Gastrocnemius medialis (tissue), 4 donors: ENCODE results near the gene MTAP. TPM values are rescaled to one million over a fixed set of nuclear protein-coding genes. Genes with fewer than 3 reads are reported as not detected.

Source experiments
- ATAC-seq, 2 donors: fragments of 150-250 bp; one replicate each; pipeline ENCODE4 v1.9.1; 2016
- DNase-seq, 2 donors: peaks; one replicate each; pipeline ENCODE4 v3.0.0-alpha.2; 2019
- H3K27ac ChIP-seq, 4 donors: fragments of 200-600 bp; sonication (generic); 1 replicate in 1 of 4; 2 replicates in 3 of 4; pipeline ENCODE4 v1.5.1; 2016 to 2018; ENCODE audit warnings: mild to moderate bottlenecking in 2 of 4, moderate library complexity in 1 of 4
- H3K27me3 ChIP-seq, 3 donors: fragments of 200-600 bp; sonication (generic) in 2 of 3; 1 replicate in 1 of 3; 2 replicates in 2 of 3; pipeline versions ENCODE4 v1.5.1 to v1.6.0; 2016 to 2019; ENCODE audit warnings: mild to moderate bottlenecking in 1 of 3, moderate library complexity in 1 of 3
- H3K36me3 ChIP-seq, 2 donors: fragments of 200-600 bp; sonication (generic) in 1 of 2; one replicate each; pipeline ENCODE4 v1.5.1; 2017 to 2018
- H3K4me1 ChIP-seq, 2 donors: fragments of 200-600 bp; sonication (generic) in 1 of 2; one replicate each; pipeline ENCODE4 v1.5.1; 2016 to 2017; ENCODE audit warnings: mild to moderate bottlenecking in 2 of 2
- H3K4me3 ChIP-seq, 4 donors: fragments of 200-600 bp; sonication (generic) in 3 of 4; 1 replicate in 1 of 4; 2 replicates in 3 of 4; pipeline ENCODE4 v1.5.1; 2016 to 2019; ENCODE audit warnings: mild to moderate bottlenecking in 2 of 4
- H3K9me3 ChIP-seq, 3 donors: fragments of 200-600 bp; sonication (generic) in 2 of 3; 1 replicate in 1 of 3; 2 replicates in 2 of 3; pipeline ENCODE4 v1.5.1; 2016 to 2019
- POLR2A ChIP-seq, 2 donors: fragments of 450-650 bp; IDR thresholded peaks; one replicate each; pipeline ENCODE4 v1.6.1; 2017; ENCODE audit warnings: antibody characterized with exemption in 2 of 2, mild to moderate bottlenecking in 2 of 2, moderate library complexity in 2 of 2
- in situ Hi-C, 4 donors: fragments of 200-750 bp; cut with MboI; loops; one replicate each; pipeline versions ENCODE4 v1.15.0 to v1.8.0; 2017; ENCODE audit warnings: low sequenced_read_pairs in 4 of 4
- intact Hi-C: fragments of 100-400 bp; cut with DNase I; formaldehyde crosslinking; loops from one replicate; pipeline ENCODE4 v1.15.1; 2023; ENCODE audit warnings: low total_unique reads
- total RNA-seq, 4 donors: library from RNA; depleted of rRNA; stranded (reverse); fragments of >200 nt; gene quantifications; one replicate each; pipeline versions ENCODE4 v1.1.0 to v1.2.3, GENCODE V29; 2016
- TF ChIP-seq, protein P1 (sequence below), 5 experiments: fragments of 450-650 bp in 3 of 5; fragments of 200-600 bp in 2 of 5; sonication (generic) in 2 of 5; IDR thresholded peaks in 4 of 5; conservative IDR thresholded peaks in 1 of 5; 1 replicate in 4 of 5; 2 replicates in 1 of 5; pipeline ENCODE4 v1.5.1; 2016 to 2019; ENCODE audit warnings: antibody characterized with exemption in 5 of 5, mild to moderate bottlenecking in 3 of 5, moderate library complexity in 3 of 5

The MTAP gene
- total RNA-seq, 4 donors from 2014 or later, result 6.2 to 11.0 (median 9.4) TPM

DNA sequence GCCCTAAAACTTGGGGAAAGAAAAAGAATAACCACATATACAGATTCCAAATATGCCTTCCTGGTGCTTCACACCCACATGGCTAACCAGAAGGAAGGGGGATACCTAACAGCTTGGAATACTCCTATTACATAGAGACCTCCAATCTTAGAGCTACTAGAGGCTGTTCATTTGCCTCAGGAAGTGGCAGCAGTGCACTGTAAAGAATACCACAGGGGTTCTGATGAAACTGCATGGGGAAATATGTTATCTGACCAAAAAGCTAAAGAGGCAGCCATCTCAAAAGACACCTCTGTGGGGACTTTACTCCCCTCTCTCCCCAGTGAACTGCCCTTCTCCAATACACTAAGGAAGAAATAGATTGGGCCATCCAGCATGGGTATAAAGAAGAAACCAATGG, 125.3 kb downstream of the MTAP start:
- no peak for ATAC-seq
- H3K9me3 ChIP-seq, result no peaks in the 10 kb centered on the region
- no peak overlapping the region for H3K4me3 ChIP-seq
- TF ChIP-seq, protein P1, sequence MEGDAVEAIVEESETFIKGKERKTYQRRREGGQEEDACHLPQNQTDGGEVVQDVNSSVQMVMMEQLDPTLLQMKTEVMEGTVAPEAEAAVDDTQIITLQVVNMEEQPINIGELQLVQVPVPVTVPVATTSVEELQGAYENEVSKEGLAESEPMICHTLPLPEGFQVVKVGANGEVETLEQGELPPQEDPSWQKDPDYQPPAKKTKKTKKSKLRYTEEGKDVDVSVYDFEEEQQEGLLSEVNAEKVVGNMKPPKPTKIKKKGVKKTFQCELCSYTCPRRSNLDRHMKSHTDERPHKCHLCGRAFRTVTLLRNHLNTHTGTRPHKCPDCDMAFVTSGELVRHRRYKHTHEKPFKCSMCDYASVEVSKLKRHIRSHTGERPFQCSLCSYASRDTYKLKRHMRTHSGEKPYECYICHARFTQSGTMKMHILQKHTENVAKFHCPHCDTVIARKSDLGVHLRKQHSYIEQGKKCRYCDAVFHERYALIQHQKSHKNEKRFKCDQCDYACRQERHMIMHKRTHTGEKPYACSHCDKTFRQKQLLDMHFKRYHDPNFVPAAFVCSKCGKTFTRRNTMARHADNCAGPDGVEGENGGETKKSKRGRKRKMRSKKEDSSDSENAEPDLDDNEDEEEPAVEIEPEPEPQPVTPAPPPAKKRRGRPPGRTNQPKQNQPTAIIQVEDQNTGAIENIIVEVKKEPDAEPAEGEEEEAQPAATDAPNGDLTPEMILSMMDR (IDR thresholded peaks at IDR 0.05 in 4 of 5, conservative IDR thresholded peaks at IDR 0.05 in 1 of 5), result no peak
- no peak for TF ChIP-seq POLR2A (IDR thresholded peaks at IDR 0.05)
- no peaks in the 10 kb centered on the region for H3K4me1 ChIP-seq
- intact Hi-C loops, result no loop called here
- in situ Hi-C loops, result no loop called here
- H3K36me3 ChIP-seq, result peaks cover 0 to 6% of the 10 kb centered on the region in 2 donors
- H3K27me3 ChIP-seq, result no peaks in the 10 kb centered on the region
- H3K27ac ChIP-seq, result no peak overlapping the region
- DNase-seq, result no peak

DNA sequence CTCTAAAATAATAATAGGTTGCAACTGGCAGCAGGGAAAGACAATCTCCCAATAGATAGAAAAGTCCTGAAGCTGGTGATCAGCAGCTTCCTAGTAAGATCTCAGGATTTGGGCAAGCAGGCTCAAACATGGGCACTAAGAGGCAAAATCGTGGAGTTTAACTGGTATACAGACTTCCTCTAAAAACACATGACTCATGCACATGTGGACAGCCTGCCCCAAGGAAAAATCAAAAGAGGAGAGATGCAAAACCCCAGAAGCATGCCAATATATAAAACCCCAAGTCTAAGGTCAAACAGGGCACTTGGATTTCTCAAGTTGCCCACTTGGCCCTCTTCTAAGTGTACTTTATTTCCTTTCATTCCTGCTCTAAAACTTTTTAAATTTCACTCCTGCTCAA, 129.0 kb downstream of the MTAP start:
- ATAC-seq (no peak), DNase-seq (no peak)
- in situ Hi-C loops (no loop called here), intact Hi-C loops (no loop called here)
- Histone ChIP-seq H3K36me3 (peaks cover 0 to 6% of the 10 kb centered on the region in 2 donors), H3K4me1 (no peaks in the 10 kb centered on the region), H3K27me3 (no peaks in the 10 kb centered on the region), H3K9me3 (no peaks in the 10 kb centered on the region), H3K4me3 (no peak overlapping the region), H3K27ac (no peak overlapping the region)
- TF ChIP-seq POLR2A (IDR thresholded peaks at IDR 0.05), result no peak
- TF ChIP-seq, protein P1 (IDR thresholded peaks at IDR 0.05 in 4 of 5, conservative IDR thresholded peaks at IDR 0.05 in 1 of 5), result no peak

DNA sequence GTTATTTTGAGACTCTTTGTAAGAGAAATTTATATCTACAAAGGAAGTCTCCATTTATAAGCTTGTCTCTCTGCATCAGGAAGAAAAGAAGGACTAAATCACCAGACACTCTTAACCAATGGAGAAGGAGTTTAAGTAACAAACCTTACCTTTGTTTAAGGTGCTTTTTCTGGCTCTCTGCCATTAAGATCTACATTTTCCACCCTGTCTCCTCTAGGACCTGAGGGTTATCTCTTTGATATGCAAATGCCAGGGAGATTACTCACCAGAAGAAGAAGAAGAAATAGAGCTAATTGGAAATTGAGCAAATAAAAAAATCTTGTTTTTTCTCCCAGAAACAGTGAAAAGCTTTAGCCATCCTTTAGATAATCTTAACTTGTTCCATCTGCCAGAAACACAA, 130.8 kb downstream of the MTAP start:
- ATAC-seq (no peak), DNase-seq (no peak)
- in situ Hi-C loops (no loop called here), intact Hi-C loops (no loop called here)
- no peak for TF ChIP-seq POLR2A (IDR thresholded peaks at IDR 0.05)
- TF ChIP-seq, protein P1 (IDR thresholded peaks at IDR 0.05 in 4 of 5, conservative IDR thresholded peaks at IDR 0.05 in 1 of 5), result no peak
- Histone ChIP-seq H3K4me3 (no peak overlapping the region), H3K4me1 (no peaks in the 10 kb centered on the region), H3K27ac (no peak overlapping the region), H3K36me3 (peaks cover 0 to 6% of the 10 kb centered on the region in 2 donors), H3K9me3 (no peaks in the 10 kb centered on the region), H3K27me3 (no peaks in the 10 kb centered on the region)

DNA sequence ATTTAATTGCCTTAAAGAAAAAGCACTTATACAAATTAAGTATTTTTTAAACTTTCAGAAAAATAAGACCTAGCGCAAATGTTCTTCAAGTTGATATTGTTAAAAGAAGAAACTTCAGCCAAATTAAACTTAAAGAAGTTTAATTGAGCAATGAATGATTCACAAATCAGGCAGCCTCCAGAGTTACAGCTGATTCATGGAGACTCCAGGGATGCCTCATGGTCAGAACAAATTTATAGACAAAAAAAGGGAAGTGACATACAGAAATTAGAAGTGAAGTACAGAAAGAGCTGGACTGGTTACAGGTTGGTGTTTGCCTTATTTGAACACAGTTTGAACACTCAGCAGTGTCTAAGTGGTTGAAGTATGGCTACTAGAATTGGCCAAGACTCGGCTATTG, 131.4 kb downstream of the MTAP start:
- Histone ChIP-seq H3K36me3 (peaks cover 0 to 6% of the 10 kb centered on the region in 2 donors), H3K27ac (no peak overlapping the region), H3K4me3 (no peak overlapping the region), H3K27me3 (no peaks in the 10 kb centered on the region), H3K9me3 (no peaks in the 10 kb centered on the region), H3K4me1 (no peaks in the 10 kb centered on the region)
- TF ChIP-seq, protein P1 (IDR thresholded peaks at IDR 0.05 in 4 of 5, conservative IDR thresholded peaks at IDR 0.05 in 1 of 5), result no peak
- no peak for TF ChIP-seq POLR2A (IDR thresholded peaks at IDR 0.05)
- in situ Hi-C loops (no loop called here), intact Hi-C loops (no loop called here)
- ATAC-seq (no peak), DNase-seq (no peak)

DNA sequence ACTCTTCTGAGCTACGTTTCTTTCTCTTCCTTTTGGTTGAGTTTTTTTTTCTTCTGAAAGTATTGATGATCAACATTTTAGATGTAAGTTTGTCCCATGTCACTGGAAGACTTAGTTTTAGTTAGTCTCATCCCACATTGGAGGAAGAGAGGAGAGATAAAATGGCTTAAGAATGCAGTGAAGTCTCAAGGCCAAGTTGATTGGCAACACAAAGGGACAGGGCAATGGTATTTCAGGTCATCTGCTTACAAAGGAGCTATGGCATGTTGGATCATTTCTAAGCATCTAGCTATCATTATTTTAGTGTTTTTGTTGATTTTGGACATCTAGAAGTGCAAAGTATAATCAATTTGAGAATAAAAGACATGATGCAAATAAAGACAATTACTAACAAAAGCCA, 133.2 kb downstream of the MTAP start:
- H3K4me3 ChIP-seq, result no peak overlapping the region
- no peaks in the 10 kb centered on the region for H3K27me3 ChIP-seq
- TF ChIP-seq POLR2A (IDR thresholded peaks at IDR 0.05), result no peak
- TF ChIP-seq, protein P1 (IDR thresholded peaks at IDR 0.05 in 4 of 5, conservative IDR thresholded peaks at IDR 0.05 in 1 of 5), result no peak
- DNase-seq (no peak), ATAC-seq (no peak)
- in situ Hi-C loops, result no loop called here
- no peaks in the 10 kb centered on the region for H3K4me1 ChIP-seq
- no peaks in the 10 kb centered on the region for H3K9me3 ChIP-seq
- H3K27ac ChIP-seq, result no peak overlapping the region
- peaks cover 0 to 6% of the 10 kb centered on the region in 2 donors for H3K36me3 ChIP-seq
- intact Hi-C loops, result no loop called here
